Heart left ventricle (tissue), 13 donors: ENCODE data around the gene MYO1A.

ENCODE experiments used
- CTCF ChIP-seq, 12 donors: fragments of 200-600 bp; sonication (generic) in 4 of 12; IDR thresholded peaks; one replicate each; pipeline versions ENCODE4 v1.5.0 to v1.8.0; 2018 to 2022; ENCODE audit warnings: antibody characterized with exemption in 12 of 12, mild to moderate bottlenecking in 5 of 12
- POLR2A ChIP-seq, 2 donors: fragments of 450-650 bp; IDR thresholded peaks; one replicate each; pipeline ENCODE4 v1.6.1; 2017; ENCODE audit warnings: antibody characterized with exemption in 2 of 2, mild to moderate bottlenecking in 2 of 2, moderate library complexity in 2 of 2
- donor health status: ischemic (EF 13 %, LVEDD 7.1; RV severe dilation, severe dysfunction).
- donor health status: DM: no; HTN: yes; CAD: no.
- donor health status: DM: no; HTN: no; CAD: no.
- donor health status: ischemic (EF 25% LVEDD 6.9; RV normal size, moderate dysfunction).
- donor health status: ischemic (EF 25% LVEDD 5.7; RV mildly dilated, moderate dysfunction).
- donor health status: ischemic (EF 35%, LVEDD 5.7; RV mildly dilated, moderate dysfunction).
- donor health status: nonischemic (EF 11% LVEDD 7.7; RV severe dilation, severe dysfunction).
- donor health status: DM: yes; HTN: yes; CAD: no.
- donor health status: PGD.
- donor health status: ischemic (EF 29% LVEDD 5.4; RV normal size, mild dysfunction).
- donor health status: nonischemic (EF 23%, LVEDD 6.1; RV moderate dilation, normal function).

DNA sequence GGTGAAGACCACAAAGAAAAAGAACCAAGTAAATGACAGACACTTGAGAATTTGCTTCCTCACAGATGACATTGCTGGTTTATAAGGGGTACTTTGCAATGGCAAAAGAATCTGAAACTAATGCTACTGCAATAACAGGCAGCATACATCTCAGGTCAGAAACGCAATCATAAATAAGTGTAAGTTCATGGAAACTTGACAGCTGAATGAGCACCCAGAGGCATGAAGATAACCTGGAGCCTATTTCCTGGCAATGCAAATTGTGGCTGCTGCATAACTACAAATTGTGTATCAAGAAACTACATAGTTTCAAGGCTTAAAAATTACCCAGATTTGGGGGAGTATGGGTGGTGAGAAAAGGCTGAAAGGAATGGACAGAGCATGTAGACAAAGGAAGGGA, 8.5 kb upstream of the MYO1A start:
- no peak for TF ChIP-seq CTCF (IDR thresholded peaks at IDR 0.05)
- TF ChIP-seq POLR2A (IDR thresholded peaks at IDR 0.05) = no peak
